Right lobe of liver (tissue), 4 donors: ENCODE measurements around the gene SLC4A8.

Source experiments
- POLR2A ChIP-seq: fragments of 450-650 bp; IDR thresholded peaks from one replicate; pipeline ENCODE4 v1.6.1; 2017; ENCODE audit warnings: antibody characterized with exemption, mild to moderate bottlenecking
- TF ChIP-seq, protein P1 (sequence below), 4 donors: fragments of 200-600 bp in 3 of 4; fragments of 450-650 bp in 1 of 4; IDR thresholded peaks; one replicate each; pipeline versions ENCODE4 v1.5.1 to v1.8.0; 2016 to 2022; ENCODE audit warnings: antibody characterized with exemption in 4 of 4, mild to moderate bottlenecking in 2 of 4
- donor health status: DM: no; HTN: no; CAD: no.
- donor health status: DM: no; HTN: no; CAD: no.
- donor health status: DM: no; HTN: yes; CAD: no.

DNA sequence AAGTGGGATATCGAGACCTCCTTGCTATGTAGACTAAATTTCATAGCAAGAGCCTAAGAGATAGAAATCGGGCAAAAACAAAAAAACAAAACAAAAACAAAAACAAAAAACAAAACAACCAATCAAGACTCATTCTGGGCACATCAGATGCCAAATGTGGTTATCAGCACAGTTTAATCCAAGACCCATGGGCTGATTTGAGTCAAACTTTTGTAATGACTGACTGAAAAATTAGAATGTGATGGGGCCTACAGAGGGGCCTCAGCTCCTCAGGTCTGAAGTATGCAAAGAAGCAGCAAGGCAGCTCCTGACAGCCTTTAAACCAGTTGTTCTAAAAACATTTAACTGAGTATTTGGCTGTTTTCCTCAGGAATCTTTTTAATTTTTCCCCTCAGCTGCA, 49.3 kb downstream of the SLC4A8 start:
- TF ChIP-seq, protein P1, sequence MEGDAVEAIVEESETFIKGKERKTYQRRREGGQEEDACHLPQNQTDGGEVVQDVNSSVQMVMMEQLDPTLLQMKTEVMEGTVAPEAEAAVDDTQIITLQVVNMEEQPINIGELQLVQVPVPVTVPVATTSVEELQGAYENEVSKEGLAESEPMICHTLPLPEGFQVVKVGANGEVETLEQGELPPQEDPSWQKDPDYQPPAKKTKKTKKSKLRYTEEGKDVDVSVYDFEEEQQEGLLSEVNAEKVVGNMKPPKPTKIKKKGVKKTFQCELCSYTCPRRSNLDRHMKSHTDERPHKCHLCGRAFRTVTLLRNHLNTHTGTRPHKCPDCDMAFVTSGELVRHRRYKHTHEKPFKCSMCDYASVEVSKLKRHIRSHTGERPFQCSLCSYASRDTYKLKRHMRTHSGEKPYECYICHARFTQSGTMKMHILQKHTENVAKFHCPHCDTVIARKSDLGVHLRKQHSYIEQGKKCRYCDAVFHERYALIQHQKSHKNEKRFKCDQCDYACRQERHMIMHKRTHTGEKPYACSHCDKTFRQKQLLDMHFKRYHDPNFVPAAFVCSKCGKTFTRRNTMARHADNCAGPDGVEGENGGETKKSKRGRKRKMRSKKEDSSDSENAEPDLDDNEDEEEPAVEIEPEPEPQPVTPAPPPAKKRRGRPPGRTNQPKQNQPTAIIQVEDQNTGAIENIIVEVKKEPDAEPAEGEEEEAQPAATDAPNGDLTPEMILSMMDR (IDR thresholded peaks at IDR 0.05): no peak
- TF ChIP-seq POLR2A: no peak
